ENCODE measurements around the gene PMIS2.

The PMIS2 gene

DNA sequence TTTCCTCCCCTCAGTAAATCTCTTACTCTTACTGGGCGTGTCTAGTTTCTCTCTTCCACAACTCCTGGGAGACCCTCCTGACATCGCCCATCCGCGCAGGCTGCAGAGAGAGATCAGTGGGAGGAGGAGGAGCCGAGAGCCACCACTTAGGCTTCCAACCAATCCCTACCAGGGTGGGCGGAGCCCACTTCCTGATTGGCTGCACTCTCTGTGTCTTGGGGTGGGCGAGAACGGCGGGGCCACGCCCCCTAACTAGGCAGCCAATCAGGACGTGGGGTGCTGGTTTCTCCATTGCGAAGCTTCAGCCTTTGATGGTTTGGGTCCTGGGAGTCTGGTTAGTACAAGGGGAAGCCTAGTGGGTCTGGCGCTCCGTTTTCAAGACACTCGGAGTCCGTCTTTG is at the start of gene PMIS2:
PMIS2 (plus strand) TSS at position 326 of the 400 bp plus-strand sequence. CDS start 87 bp downstream, outside the sequence.
- no peak for DNase-seq (ENCODE audit: low read depth in 2 of 2)

DNA sequence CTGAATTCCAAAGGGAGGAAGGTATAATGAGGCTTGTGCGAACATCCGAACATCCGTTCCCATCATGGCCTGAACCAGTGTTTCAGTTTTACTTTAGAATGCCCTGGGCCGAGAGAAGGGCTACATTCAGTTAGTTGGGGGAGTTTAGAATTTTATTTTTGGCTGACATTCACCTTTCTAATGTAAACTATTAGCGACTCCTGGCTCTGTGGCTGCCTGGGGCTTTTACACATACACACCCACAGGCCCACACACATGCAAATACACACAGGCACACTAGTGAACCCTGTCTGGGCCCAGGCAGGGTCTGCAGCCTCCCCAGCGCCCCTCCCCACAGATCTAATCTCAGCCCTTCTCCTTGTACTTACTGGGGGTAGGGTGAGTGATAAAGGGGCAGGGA is 46.7 kb upstream of the PMIS2 start:
- no peak for DNase-seq (ENCODE audit: low read depth in 2 of 2)

DNA sequence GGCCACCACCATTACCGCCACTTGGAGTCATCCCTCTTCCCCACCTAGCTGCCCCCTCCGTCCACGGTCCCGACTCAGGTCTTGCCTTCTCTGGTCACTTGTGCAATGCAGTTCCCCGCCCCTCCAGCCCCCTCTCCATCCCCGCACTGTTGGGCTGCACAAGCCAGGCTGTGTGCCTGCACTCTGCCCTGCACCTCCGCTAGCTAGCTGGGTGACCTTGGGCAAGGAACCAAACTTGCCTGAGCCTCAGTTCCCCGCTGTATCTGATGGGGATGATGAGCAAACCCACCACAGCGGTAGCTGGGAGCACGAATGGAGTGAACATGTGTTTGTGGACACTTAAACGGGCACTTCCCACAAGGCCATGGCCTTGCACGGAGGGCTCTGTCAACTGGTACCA is 46.1 kb upstream of the PMIS2 start:
- no peak for DNase-seq (ENCODE audit: low read depth in 2 of 2)

- no peak for DNase-seq (ENCODE audit: low read depth in 2 of 2)
Measured at GRCh38 chr19:35540356-35540927, 45.5 kb upstream of the PMIS2 start.

DNA sequence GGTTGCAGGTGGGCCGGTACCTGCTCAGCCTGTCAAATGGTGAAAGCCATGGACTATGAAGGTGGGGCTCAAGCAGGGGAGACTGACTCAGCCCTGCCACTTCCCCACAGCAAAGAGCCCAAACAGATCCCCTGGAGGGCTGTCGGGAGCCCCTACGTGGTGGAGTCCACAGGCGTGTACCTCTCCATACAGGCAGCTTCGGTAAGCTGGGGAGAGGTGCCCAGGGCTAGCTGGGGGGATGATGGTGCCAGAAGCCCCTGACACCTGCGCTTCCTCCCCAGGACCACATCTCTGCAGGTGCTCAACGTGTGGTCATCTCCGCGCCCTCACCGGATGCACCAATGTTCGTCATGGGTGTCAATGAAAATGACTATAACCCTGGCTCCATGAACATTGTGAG is 43.8 kb upstream of the PMIS2 start:
- no peak for DNase-seq (ENCODE audit: low read depth in 2 of 2)

DNA sequence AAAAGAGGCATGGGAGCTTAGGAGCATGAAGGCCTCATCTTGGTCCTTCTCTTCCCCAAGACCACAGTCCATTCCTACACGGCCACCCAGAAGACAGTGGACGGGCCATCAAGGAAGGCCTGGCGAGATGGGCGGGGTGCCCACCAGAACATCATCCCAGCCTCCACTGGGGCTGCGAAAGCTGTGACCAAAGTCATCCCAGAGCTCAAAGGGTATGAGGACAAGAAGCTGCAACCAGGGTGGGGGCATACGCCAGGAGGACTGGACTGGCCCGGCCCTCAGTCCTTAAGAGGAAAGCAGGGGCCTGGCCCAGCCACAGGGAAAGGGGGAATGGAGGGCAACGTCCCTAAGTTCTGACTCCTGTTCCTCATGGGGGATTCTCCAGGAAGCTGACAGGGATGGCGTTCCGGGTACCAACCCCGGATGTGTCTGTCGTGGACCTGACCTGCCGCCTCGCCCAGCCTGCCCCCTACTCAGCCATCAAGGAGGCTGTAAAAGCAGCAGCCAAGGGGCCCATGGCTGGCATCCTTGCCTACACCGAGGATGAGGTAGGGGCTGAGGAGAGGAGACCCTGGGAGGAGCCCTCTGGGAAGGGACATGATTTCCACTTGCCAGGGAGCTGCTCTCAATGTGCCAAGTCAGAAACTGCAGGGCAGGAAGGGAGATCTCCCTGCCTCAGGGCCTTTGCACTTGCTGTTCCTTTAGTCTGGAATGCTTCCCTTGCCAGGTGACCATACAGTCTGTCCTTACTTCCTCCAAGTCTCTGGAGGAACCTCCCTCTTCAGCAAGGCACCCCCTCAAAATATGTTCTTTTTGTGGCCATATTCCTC is 42.5 kb upstream of the PMIS2 start:
- no peak for DNase-seq (ENCODE audit: low read depth in 2 of 2)

GRCh38 chr19:35544110-35544802 is 41.7 kb upstream of the PMIS2 start:
- DNase-seq (ENCODE audit: low read depth in 2 of 2), result no peak

- DNase-seq (ENCODE audit: low read depth in 2 of 2), result peak; percentile 63 to 73
Measured at GRCh38 chr19:35545001-35545854, 40.7 kb upstream of the PMIS2 start, which contains the start of gene TMEM147. Gene TMEM147 (plus strand): TSS chr19:35545626. CDS start chr19:35545740, 114 bp downstream.

DNA sequence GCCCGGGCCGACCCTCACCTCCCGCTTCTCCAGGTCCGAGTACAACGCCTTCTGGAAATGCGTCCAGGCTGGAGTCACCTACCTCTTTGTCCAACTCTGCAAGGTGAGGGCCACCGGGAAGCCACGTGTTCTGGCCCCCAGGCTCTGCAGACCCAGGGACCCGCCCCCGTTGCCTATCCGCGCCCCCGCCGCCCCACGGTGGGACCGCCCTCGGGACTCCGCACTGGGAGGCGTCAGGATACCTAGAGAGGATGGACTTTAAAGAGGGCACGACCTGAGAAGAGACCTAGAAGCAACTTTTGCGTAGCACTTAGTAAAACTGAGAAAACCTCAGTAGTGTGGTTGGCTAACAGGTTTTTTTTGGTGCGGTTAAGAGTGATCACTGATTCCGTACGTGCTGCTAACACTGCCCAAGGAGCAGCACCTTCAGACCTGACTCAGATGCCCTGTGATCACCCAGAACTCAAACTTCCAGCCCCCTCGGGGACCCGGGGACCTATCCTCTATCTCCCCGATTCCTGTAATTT is 40.1 kb upstream of the PMIS2 start:
- DNase-seq (ENCODE audit: low read depth in 2 of 2), result peak; percentile 46 to 47

DNA sequence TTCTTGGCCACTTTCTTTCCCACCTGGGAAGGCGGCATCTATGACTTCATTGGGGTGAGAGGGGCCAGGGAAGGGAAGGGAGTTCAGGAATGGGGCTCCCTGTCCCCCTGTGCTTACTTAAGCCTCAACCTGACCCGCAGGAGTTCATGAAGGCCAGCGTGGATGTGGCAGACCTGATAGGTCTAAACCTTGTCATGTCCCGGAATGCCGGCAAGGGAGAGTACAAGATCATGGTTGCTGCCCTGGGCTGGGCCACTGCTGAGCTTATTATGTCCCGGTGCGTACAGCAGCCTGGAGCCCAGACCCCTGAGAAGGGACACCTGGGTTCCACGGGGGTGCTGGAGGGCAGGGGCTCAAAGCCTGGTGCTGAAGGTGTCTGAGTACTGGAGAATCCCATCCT is 39.4 kb upstream of the PMIS2 start:
- no peak for DNase-seq (ENCODE audit: low read depth in 2 of 2)

- peak in 1 of 2 donors; percentile 24 for DNase-seq (ENCODE audit: low read depth in 2 of 2)
Measured at GRCh38 chr19:35549174-35549788, 36.7 kb upstream of the PMIS2 start.

- no peak for DNase-seq (ENCODE audit: low read depth in 2 of 2)
Measured at GRCh38 chr19:35549879-35550523, 36.0 kb upstream of the PMIS2 start.

- no peak for DNase-seq (ENCODE audit: low read depth in 2 of 2)
Measured at GRCh38 chr19:35551091-35551810, 34.7 kb upstream of the PMIS2 start.

DNA sequence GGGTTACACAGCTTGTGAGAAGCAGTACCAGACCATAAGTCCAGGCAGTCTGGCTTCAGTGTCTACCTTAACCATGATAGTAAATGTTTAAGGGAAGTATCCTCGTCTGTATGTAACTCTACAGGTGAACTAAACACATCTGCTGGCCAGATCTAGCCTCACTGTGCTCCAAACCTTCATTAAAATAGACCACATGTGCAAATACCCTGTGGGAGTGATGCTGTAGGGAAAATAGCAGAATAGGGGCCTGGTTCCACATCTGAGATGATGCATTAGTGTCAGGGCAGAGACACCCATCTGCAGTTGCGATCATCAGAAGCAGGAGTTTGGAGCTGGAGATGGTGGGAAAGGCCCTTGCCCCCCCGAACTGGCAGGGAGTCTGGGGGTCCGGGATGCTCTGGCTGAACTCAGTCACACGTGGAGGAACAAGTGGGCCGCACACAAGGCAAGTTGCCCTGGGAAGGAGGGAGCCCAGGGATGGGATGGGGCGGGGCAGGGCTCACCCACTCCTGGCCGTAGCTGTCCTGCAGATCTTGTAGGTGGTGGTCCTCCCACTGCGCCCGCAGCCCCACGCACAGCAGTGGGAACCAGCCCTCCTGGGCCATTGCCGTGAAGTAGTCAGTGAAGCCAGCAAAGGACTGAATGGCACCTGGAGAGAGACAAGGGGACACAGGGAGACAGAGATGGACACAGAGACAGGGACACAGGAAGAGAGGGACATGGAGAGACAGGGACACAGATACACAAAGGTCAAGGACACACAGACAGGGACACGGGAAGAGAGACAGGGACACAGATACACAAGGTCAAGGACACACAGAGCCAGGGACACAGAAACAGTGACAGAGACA is 33.2 kb upstream of the PMIS2 start:
- no peak for DNase-seq (ENCODE audit: low read depth in 2 of 2)

GRCh38 chr19:35553385-35554000 is 32.5 kb upstream of the PMIS2 start:
- DNase-seq (ENCODE audit: low read depth in 2 of 2), result no peak

DNA sequence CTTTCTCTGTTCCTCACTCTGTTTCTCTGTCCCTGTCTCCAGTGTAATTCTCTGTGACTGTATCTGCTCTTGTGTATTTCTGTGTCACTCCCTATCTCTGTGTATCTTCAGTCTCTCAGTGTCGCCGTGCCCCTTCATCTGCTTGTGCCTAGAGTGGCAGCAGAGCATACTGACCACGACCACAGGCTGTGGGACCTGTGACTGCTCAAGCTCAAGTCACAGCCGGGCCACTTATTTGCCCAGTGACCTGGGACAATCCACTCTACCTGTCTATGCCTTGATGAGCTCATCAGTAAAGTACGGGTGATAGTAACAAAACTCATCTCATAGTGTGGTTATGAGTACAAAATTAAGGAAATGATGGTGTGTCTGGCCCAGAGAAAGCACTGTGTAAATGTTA is 31.9 kb upstream of the PMIS2 start:
- no peak for DNase-seq (ENCODE audit: low read depth in 2 of 2)

- DNase-seq (ENCODE audit: low read depth in 2 of 2), result no peak
Measured at GRCh38 chr19:35555301-35556005, 30.5 kb upstream of the PMIS2 start.

Measured in stimulated activated CD8-positive, alpha-beta memory T cell treated with anti-CD3 and anti-CD28 coated beads, Interleukin-15, amount 100 ng/mL, for 4 hours (primary cell).